Lower leg skin (tissue), 3 donors: Measurements from ENCODE around the gene PTRHD1.

Source experiments
- POLR2A ChIP-seq, 2 donors: fragments of 450-650 bp; IDR thresholded peaks; one replicate each; pipeline ENCODE4 v1.6.1; 2016 to 2017; ENCODE audit warnings: antibody characterized with exemption in 2 of 2, mild to moderate bottlenecking in 1 of 2, moderate library complexity in 1 of 2
- TF ChIP-seq, protein P1 (sequence below), 3 donors: fragments of 450-650 bp; IDR thresholded peaks; one replicate each; pipeline ENCODE4 v1.5.1; 2016; ENCODE audit warnings: antibody characterized with exemption in 3 of 3, mild to moderate bottlenecking in 3 of 3, moderate library complexity in 2 of 3

DNA sequence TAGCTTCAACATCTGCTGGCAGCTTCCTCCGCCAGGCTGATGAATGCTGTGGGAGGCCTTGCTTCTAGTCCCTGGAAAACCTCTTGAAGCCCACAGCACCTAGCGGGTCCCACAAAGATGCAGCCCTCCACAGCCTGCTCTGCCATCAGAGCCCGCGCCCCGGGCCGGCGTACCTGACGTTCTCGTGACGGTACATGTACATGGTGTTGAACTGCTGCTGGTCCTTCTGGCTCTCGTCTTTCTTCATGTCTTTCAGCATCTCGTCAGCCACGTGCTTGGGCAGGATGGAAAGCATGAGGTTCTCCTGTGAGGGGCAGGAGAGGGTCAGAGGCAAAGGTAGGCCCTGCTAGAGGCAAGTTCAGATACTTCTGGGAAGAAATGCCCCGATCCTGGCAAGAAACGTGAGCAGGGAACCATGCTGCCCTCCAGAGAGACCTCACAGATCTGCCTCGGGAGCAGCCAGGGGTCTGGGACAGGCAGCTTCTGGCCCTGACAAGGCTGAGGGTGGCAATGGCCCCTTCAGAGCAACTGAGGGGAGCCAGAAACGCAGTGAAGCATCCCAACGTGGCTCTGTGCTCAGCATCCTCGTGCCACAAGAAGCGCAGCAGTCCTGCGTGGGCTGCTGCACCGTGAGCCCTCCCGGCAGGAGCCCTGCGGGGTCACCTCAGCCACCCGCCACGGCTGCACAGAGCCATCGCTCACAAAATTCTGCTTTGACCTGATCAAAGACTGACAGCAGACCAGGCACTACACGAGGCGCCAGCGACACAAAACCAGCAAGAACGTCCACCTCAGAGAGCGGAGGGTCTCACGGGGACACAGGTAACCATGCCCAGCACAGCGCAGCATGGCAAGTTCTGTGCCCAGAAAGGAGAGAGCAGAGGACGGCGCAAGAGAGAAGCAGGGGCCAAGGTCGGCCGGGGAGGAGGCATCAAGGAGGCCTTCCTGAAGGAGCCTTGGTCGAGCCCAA lies 49.2 kb upstream of the PTRHD1 start:
- TF ChIP-seq, protein P1, sequence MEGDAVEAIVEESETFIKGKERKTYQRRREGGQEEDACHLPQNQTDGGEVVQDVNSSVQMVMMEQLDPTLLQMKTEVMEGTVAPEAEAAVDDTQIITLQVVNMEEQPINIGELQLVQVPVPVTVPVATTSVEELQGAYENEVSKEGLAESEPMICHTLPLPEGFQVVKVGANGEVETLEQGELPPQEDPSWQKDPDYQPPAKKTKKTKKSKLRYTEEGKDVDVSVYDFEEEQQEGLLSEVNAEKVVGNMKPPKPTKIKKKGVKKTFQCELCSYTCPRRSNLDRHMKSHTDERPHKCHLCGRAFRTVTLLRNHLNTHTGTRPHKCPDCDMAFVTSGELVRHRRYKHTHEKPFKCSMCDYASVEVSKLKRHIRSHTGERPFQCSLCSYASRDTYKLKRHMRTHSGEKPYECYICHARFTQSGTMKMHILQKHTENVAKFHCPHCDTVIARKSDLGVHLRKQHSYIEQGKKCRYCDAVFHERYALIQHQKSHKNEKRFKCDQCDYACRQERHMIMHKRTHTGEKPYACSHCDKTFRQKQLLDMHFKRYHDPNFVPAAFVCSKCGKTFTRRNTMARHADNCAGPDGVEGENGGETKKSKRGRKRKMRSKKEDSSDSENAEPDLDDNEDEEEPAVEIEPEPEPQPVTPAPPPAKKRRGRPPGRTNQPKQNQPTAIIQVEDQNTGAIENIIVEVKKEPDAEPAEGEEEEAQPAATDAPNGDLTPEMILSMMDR (IDR thresholded peaks at IDR 0.05) = no peak
- no peak for TF ChIP-seq POLR2A (IDR thresholded peaks at IDR 0.05)
